ENCODE measurements around the gene TMEM123. TPM values are rescaled to one million over a fixed set of nuclear protein-coding genes. Genes with fewer than 3 reads are reported as not detected.

Gene TMEM123
- total and polyA plus RNA-seq, 2 of the 4 experiments (the other 2 are of a cell fraction) = 96.9 to 127 TPM

- H3K27me3 ChIP-seq (ENCODE audit: control insufficient read depth, insufficient read depth, low read length) = no peaks in the 10 kb centered on the region
- H4K20me1 ChIP-seq (ENCODE audit: insufficient read depth, low read length) = peaks cover 19% of the 10 kb centered on the region
- H3K9ac ChIP-seq (ENCODE audit: low read depth, low read length) = no peak overlapping the region
- H2BK15ac ChIP-seq (ENCODE audit: low read depth, low read length) = no peak overlapping the region
- peaks cover 33% of the 10 kb centered on the region for H3K36me3 ChIP-seq (ENCODE audit: control insufficient read depth, insufficient read depth, low read length)
- no peak overlapping the region for H3K56ac ChIP-seq (ENCODE audit: extremely low read depth, insufficient read depth, low read length)
- H3K9me1 ChIP-seq (ENCODE audit: insufficient read depth, low read length) = peaks cover 9% of the 10 kb centered on the region
- H2BK5ac ChIP-seq (ENCODE audit: low read depth, low read length, poor library complexity, severe bottlenecking) = no peak overlapping the region
- 0 out of 2 replicates have a peak overlapping the region, but pooled peaks have one; percentile 16 for H3K14ac ChIP-seq (replicated peaks; ENCODE audit: low read depth, low read length)
- no peak overlapping the region for H4K5ac ChIP-seq (ENCODE audit: low read depth, low read length)
- no peak overlapping the region for H2AK5ac ChIP-seq (ENCODE audit: low read depth, low read length)
- H3K9me3 ChIP-seq (ENCODE audit: control insufficient read depth, insufficient read depth, low read length) = 0 out of 2 replicates have a peak, but pooled peaks cover 2% of the 10 kb centered on the region
- peak overlapping the region; percentile 34 for H2AK9ac ChIP-seq (replicated peaks; ENCODE audit: low read depth, low read length, poor library complexity)
- H2AFZ ChIP-seq (replicated peaks; ENCODE audit: low read length, poor library complexity) = no peak overlapping the region
- 92% methylated on average over 4 of the region's 5 CpGs; no CpG with 5 or more reads in 1 of the 2 experiments for WGBS, 2 experiments (ENCODE audit: extremely low coverage in 2 of 2, insufficient read length in 1 of 2)
- dilution Hi-C loops (cut with HindIII; ENCODE audit: low sequenced_read_pairs, unreplicated experiment) = no loop called here
- peaks cover 6% of the 10 kb centered on the region for H3K4me1 ChIP-seq (ENCODE audit: control insufficient read depth, insufficient read depth, low read length)
- H3K4me2 ChIP-seq (ENCODE audit: low read depth, low read length) = no peak overlapping the region; the same call in 1 of the 2 replicates
- no peak overlapping the region for H2BK120ac ChIP-seq (ENCODE audit: low read depth, low read length)
- ATAC-seq (ENCODE audit: low read depth) (peak; percentile 48; the same call in 1 of the 2 replicates), DNase-seq (peak; percentile 17)
- CTCF ChIA-PET = no interaction called here
- H3K4me3 ChIP-seq (ENCODE audit: insufficient read depth, low read depth, low read length) = no peak overlapping the region
- no peak overlapping the region for H2BK20ac ChIP-seq (ENCODE audit: low read depth, low read length)
- BruUV-seq (replicated peaks) = no TSS peak
- intact Hi-C loops (cut with micrococcal nuclease) = no loop called here
- no peak overlapping the region for H3K4ac ChIP-seq (ENCODE audit: low read depth, low read length)
- H3K27ac ChIP-seq (ENCODE audit: insufficient read depth, low read length) = no peak overlapping the region
- in situ Hi-C loops (cut with MboI; ENCODE audit: low sequenced_read_pairs) = no loop called here
- TF ChIP-seq BHLHE40 (IDR thresholded peaks at IDR 0.05; ENCODE audit: low read depth, low read length) (no peak), RFX5 (IDR thresholded peaks at IDR 0.05; ENCODE audit: low read depth, low read length) (no peak), SMC3 (IDR thresholded peaks at IDR 0.05; ENCODE audit: low read depth, low read length) (no peak), CHD1 (IDR thresholded peaks at IDR 0.05; ENCODE audit: low read depth, low read length) (no peak), MAFK (IDR thresholded peaks at IDR 0.05; ENCODE audit: low read depth, low read length) (no peak), MAZ (IDR thresholded peaks at IDR 0.05; ENCODE audit: borderline replicate concordance, low read depth, low read length) (no peak), POLR2A (IDR thresholded peaks at IDR 0.05; ENCODE audit: low read depth, low read length) (no peak), NFE2L2 (IDR thresholded peaks at IDR 0.05; ENCODE audit: low read depth, low read length) (no peak), MXI1 (IDR thresholded peaks at IDR 0.05; ENCODE audit: borderline replicate concordance, low read depth, low read length) (no peak)
- no peak overlapping the region for H3K23ac ChIP-seq (ENCODE audit: low read depth, low read length)
- no peak overlapping the region for H3K18ac ChIP-seq (ENCODE audit: low read depth, low read length)
- no peak overlapping the region for H4K91ac ChIP-seq (ENCODE audit: insufficient read depth, low read depth, low read length)
- H3K79me1 ChIP-seq (ENCODE audit: low read depth in 1 of 2, low read length in 2 of 2) = peaks cover 29 to 43% of the 10 kb centered on the region in 2 experiments
- POLR2A ChIA-PET (ENCODE audit: unreplicated experiment) = interaction anchor here (0.6 kb wide), 2 partner anchors 154 to 244 kb away, joined by 3 read pairs; no protein-coding TSS in a partner anchor
- no peak overlapping the region for H4K8ac ChIP-seq (ENCODE audit: low read depth in 2 of 2, low read length in 2 of 2)
Measured at GRCh38 chr11:102361086-102362031, 91.2 kb downstream of the TMEM123 start.
